ENCODE data around the gene SMARCB1. TPM values are rescaled to one million over a fixed set of nuclear protein-coding genes. Genes with fewer than 3 reads are reported as not detected.

Gene SMARCB1
- total RNA-seq, 1 donor from 2014 or later = 22.1 TPM

GRCh38 chr22:23820748-23821211, 34.0 kb downstream of the SMARCB1 start:
- H3K4me3 ChIP-seq = no peak overlapping the region
- H3K27me3 ChIP-seq = no peaks in the 10 kb centered on the region
- H3K27ac ChIP-seq = no peak overlapping the region
- no peak for TF ChIP-seq CTCF (IDR thresholded peaks at IDR 0.05)
- H3K9me3 ChIP-seq = no peaks in the 10 kb centered on the region
- H3K4me1 ChIP-seq = no peaks in the 10 kb centered on the region
- intact Hi-C loops (cut with DNase I) = no loop called here
- peaks cover 76 to 88% of the 10 kb centered on the region in 2 donors for H3K36me3 ChIP-seq
- no peak for DNase-seq (ENCODE audit: low spot score in 2 of 2)

GRCh38 chr22:23822101-23822671, 35.4 kb downstream of the SMARCB1 start:
- Histone ChIP-seq H3K4me3 (no peak overlapping the region), H3K27me3 (no peaks in the 10 kb centered on the region), H3K27ac (peak overlapping the region in 1 of 2 donors; percentile 62), H3K36me3 (peaks cover 72 to 89% of the 10 kb centered on the region in 2 donors), H3K4me1 (no peaks in the 10 kb centered on the region), H3K9me3 (no peaks in the 10 kb centered on the region)
- TF ChIP-seq CTCF (IDR thresholded peaks at IDR 0.05) = no peak
- no peak for DNase-seq (ENCODE audit: low spot score in 2 of 2)
- intact Hi-C loops (cut with DNase I) = no loop called here

GRCh38 chr22:23823331-23823791, 36.6 kb downstream of the SMARCB1 start:
- no peak for TF ChIP-seq CTCF (IDR thresholded peaks at IDR 0.05)
- no peak overlapping the region for H3K27ac ChIP-seq
- peaks cover 77 to 85% of the 10 kb centered on the region in 2 donors for H3K36me3 ChIP-seq
- intact Hi-C loops (cut with DNase I) = no loop called here
- H3K4me3 ChIP-seq = no peak overlapping the region
- DNase-seq (ENCODE audit: low spot score in 2 of 2) = no peak
- H3K9me3 ChIP-seq = no peaks in the 10 kb centered on the region
- H3K4me1 ChIP-seq = no peaks in the 10 kb centered on the region
- H3K27me3 ChIP-seq = no peaks in the 10 kb centered on the region

GRCh38 chr22:23824476-23825245, 37.9 kb downstream of the SMARCB1 start:
- intact Hi-C loops (cut with DNase I) = no loop called here
- Histone ChIP-seq H3K9me3 (no peaks in the 10 kb centered on the region), H3K36me3 (peaks cover 69 to 80% of the 10 kb centered on the region in 2 donors), H3K4me3 (no peak overlapping the region), H3K27ac (peak overlapping the region in 1 of 2 donors; percentile 13), H3K4me1 (no peaks in the 10 kb centered on the region), H3K27me3 (no peaks in the 10 kb centered on the region)
- DNase-seq (ENCODE audit: low spot score in 2 of 2) = peak in 1 of 2 donors; percentile 31
- TF ChIP-seq CTCF (IDR thresholded peaks at IDR 0.05) = no peak

GRCh38 chr22:23825246-23825905, 38.6 kb downstream of the SMARCB1 start:
- no peaks in the 10 kb centered on the region for H3K27me3 ChIP-seq
- no peaks in the 10 kb centered on the region for H3K4me1 ChIP-seq

More at GRCh38 chr22:23825246-23825905, 38.6 kb downstream of the SMARCB1 start:
- peaks cover 62 to 74% of the 10 kb centered on the region in 2 donors for H3K36me3 ChIP-seq
- no peak for TF ChIP-seq CTCF (IDR thresholded peaks at IDR 0.05)
- no peaks in the 10 kb centered on the region for H3K9me3 ChIP-seq
- peak overlapping the region in 1 of 2 donors; percentile 41 for H3K27ac ChIP-seq
- H3K4me3 ChIP-seq = no peak overlapping the region
- intact Hi-C loops (cut with DNase I) = no loop called here
- DNase-seq (ENCODE audit: low spot score in 2 of 2) = peak in 1 of 2 donors; percentile 60
